H1 (cell line): ENCODE data around the gene ZSCAN16. TPM values are rescaled to one million over a fixed set of nuclear protein-coding genes. Genes with fewer than 3 reads are reported as not detected.

ENCODE experiments used
- ASH2L ChIP-seq: fragments of 200-600, 300-600 bp; sonication (generic); IDR thresholded peaks from one replicate; pipeline ENCODE4 v1.7.1; 2017; ENCODE audit warnings: low read length
- CHD1 ChIP-seq: IDR thresholded peaks from 2 replicates; pipeline ENCODE4 v1.6.1; 2012; ENCODE audit warnings: low read depth, low read length, improper control_type of control experiment
- FOSL1 ChIP-seq: IDR thresholded peaks from 2 replicates; pipeline ENCODE4 v1.6.1; 2011; ENCODE audit warnings: mild to moderate bottlenecking, low read depth, low read length, moderate library complexity; ENCODE audit not compliant: insufficient read depth
- GABPA ChIP-seq: IDR thresholded peaks from 2 replicates; pipeline ENCODE4 v1.6.1; 2011; ENCODE audit warnings: mild to moderate bottlenecking, low read length, moderate library complexity, borderline replicate concordance; ENCODE audit not compliant: insufficient read depth
- HDAC6 ChIP-seq: IDR thresholded peaks from one replicate; pipeline ENCODE4 v1.7.1; 2012; ENCODE audit warnings: low read depth, mild to moderate bottlenecking, inconsistent platforms, low read length, moderate library complexity
- KDM4A ChIP-seq: IDR thresholded peaks from one replicate; pipeline ENCODE4 v1.7.1; 2012; ENCODE audit warnings: low read depth, mild to moderate bottlenecking, moderate library complexity, low read length, inconsistent platforms; ENCODE audit not compliant: severe bottlenecking
- KDM5A ChIP-seq: fragments of 200-600 bp; IDR thresholded peaks from 2 replicates; pipeline ENCODE4 v1.7.1; 2012; ENCODE audit warnings: mild to moderate bottlenecking, low read length, inconsistent platforms, mixed read lengths
- POLR2A ChIP-seq, 2 experiments: IDR thresholded peaks; 1 replicate in 1 of 2; 2 replicates in 1 of 2; pipeline ENCODE4 v1.6.1; 2011; ENCODE audit warnings: low read depth in 2 of 2, low read length in 2 of 2, mild to moderate bottlenecking in 2 of 2; ENCODE audit errors: control extremely low read depth in 1 of 2
- POLR2AphosphoS5 ChIP-seq: IDR thresholded peaks from 2 replicates; pipeline ENCODE4 v1.6.1; 2011; ENCODE audit warnings: low read depth, low read length
- RAD21 ChIP-seq, 2 experiments: IDR thresholded peaks in 1 of 2; conservative IDR thresholded peaks in 1 of 2; 2 replicates each; pipeline ENCODE4 v1.6.1; 2011; ENCODE audit warnings: low read depth in 2 of 2, low read length in 2 of 2, improper control_type of control experiment in 1 of 2, inconsistent platforms in 1 of 2, mild to moderate bottlenecking in 1 of 2, moderate library complexity in 1 of 2
- RBBP5 ChIP-seq: IDR thresholded peaks from 2 replicates; pipeline ENCODE4 v1.7.1; 2012; ENCODE audit warnings: low read depth, mild to moderate bottlenecking, inconsistent platforms, low read length, moderate library complexity, borderline replicate concordance
- SIN3A ChIP-seq, 2 experiments: IDR thresholded peaks in 1 of 2; conservative IDR thresholded peaks in 1 of 2; 2 replicates each; pipeline ENCODE4 v1.6.1; 2011 to 2012; ENCODE audit warnings: low read length in 2 of 2, improper control_type of control experiment in 1 of 2, low read depth in 1 of 2, mild to moderate bottlenecking in 1 of 2
- SP2 ChIP-seq: IDR thresholded peaks from 2 replicates; pipeline ENCODE4 v1.6.1; 2012; ENCODE audit warnings: mild to moderate bottlenecking, low read length, inconsistent platforms
- TAF1 ChIP-seq: IDR thresholded peaks from 2 replicates; pipeline ENCODE4 v1.6.1; 2011; ENCODE audit warnings: mild to moderate bottlenecking, low read depth, low read length
- TBP ChIP-seq: IDR thresholded peaks from 2 replicates; pipeline ENCODE4 v1.6.1; 2011; ENCODE audit warnings: low read depth, low read length, improper control_type of control experiment
- TCF12 ChIP-seq: IDR thresholded peaks from 2 replicates; pipeline ENCODE4 v1.6.1; 2011; ENCODE audit warnings: low read depth, mild to moderate bottlenecking, low read length
- polyA plus RNA-seq, 7 experiments: library from polyadenylated mRNA; depleted of rRNA in 3 of 7; stranded (reverse) in 5 of 7; unstranded in 2 of 7; fragments of >200 nt in 5 of 7; fragments of 200-250 nt in 2 of 7; gene quantifications; 1 replicate in 5 of 7; 2 replicates in 1 of 7; 4 replicates in 1 of 7; pipeline versions ENCODE4 v1.2.1 to v1.2.3, GENCODE V29; 2011 to 2013; ENCODE audit warnings: missing spikeins in 2 of 7, mixed read lengths in 2 of 7
- total RNA-seq: library from RNA; stranded (reverse); fragmentation: NEBNext Ultra II Directional; extraction: Animal tissue kit (Norgen Biotek cat#: 25700); gene quantifications from 2 replicates; pipeline ENCODE4 v1.2.1, GENCODE V29; 2021
- TF ChIP-seq, protein P1 (sequence below): IDR thresholded peaks from 2 replicates; pipeline ENCODE4 v1.6.1; 2012; ENCODE audit warnings: low read length, inconsistent platforms

ZSCAN16 gene
- total and polyA plus RNA-seq, 2 of the 8 experiments (the other 6 are each of a cell fraction or from before 2014, with no cell fraction given): 3.6 to 9.4 TPM

DNA sequence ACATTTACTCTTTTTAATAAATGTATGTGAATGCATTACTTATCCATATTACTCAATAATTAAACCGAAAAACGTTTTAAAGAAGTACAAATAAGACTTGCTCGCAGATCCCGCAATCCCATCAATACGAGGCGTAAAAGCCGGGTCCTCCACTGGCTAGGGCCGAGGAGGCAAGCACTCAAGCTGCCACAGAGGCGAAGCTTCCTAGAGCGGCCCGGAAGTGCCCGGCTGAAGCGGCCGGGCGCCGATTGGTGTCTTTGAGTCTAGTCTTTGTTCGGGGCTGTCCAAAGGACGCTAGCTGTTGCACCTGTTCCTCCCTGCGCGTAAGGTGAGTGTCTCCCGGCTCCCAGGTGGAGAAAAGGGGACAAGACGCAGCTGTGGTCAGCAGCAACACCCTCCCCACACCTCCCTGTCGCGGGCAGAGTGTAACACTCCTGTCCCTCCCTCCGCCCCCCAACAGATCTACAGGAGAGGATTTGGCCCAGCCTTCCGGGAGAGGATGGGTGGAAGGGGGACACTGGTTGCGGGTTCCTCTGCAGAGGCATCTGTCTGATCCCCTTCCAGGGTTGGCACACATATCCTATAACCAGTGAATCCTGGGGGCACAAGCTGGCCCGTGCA is at the start of gene ZSCAN16 (continued):
- TF ChIP-seq SP2: peak; percentile 93
- no peak; the same call in 1 of the 2 replicates for TF ChIP-seq KDM5A
- TF ChIP-seq POLR2AphosphoS5: 0 out of 2 replicates have a peak, but pooled peaks have one; percentile 45
- TF ChIP-seq RBBP5: peak; percentile 78; the same call in 1 of the 2 replicates
- TF ChIP-seq SIN3A (conservative IDR thresholded peaks at IDR 0.05 in 1 of 2, IDR thresholded peaks at IDR 0.05 in 1 of 2; ENCODE audit: low read depth in 1 of 2, low read length in 2 of 2): peak; percentile 78 to 89; a peak in 2 of 4 replicates
- peak; percentile 87; the same call in 1 of the 2 replicates for TF ChIP-seq GABPA
- TF ChIP-seq FOSL1: no peak
- no peak for TF ChIP-seq CHD1
- TF ChIP-seq, protein P1, sequence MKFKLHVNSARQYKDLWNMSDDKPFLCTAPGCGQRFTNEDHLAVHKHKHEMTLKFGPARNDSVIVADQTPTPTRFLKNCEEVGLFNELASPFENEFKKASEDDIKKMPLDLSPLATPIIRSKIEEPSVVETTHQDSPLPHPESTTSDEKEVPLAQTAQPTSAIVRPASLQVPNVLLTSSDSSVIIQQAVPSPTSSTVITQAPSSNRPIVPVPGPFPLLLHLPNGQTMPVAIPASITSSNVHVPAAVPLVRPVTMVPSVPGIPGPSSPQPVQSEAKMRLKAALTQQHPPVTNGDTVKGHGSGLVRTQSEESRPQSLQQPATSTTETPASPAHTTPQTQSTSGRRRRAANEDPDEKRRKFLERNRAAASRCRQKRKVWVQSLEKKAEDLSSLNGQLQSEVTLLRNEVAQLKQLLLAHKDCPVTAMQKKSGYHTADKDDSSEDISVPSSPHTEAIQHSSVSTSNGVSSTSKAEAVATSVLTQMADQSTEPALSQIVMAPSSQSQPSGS: no peak
- 0 out of 2 replicates have a peak, but pooled peaks have one; percentile 9 for TF ChIP-seq TCF12
- peak; percentile 55 to 80 for TF ChIP-seq POLR2A (IDR thresholded peaks at IDR 0.05; ENCODE audit: control extremely low read depth in 1 of 2, low read depth in 2 of 2, low read length in 2 of 2)
- peak; percentile 57 for TF ChIP-seq KDM4A
- peak; percentile 92 for TF ChIP-seq TAF1
- peak; percentile 81 for TF ChIP-seq TBP
- TF ChIP-seq RAD21 (IDR thresholded peaks at IDR 0.05 in 1 of 2, conservative IDR thresholded peaks at IDR 0.05 in 1 of 2; ENCODE audit: low read depth in 2 of 2, low read length in 2 of 2): peak in 1 of 2 experiments; percentile 19; a peak in 1 of 4 replicates
- no peak for TF ChIP-seq HDAC6
- TF ChIP-seq ASH2L: peak; percentile 80
